ENCODE results near the gene CYBA. TPM values are rescaled to one million over a fixed set of nuclear protein-coding genes. Genes with fewer than 3 reads are reported as not detected.

The CYBA gene
- polyA plus RNA-seq, 3 donors, result 1,168 to 2,376 (median 2,092) TPM

DNA sequence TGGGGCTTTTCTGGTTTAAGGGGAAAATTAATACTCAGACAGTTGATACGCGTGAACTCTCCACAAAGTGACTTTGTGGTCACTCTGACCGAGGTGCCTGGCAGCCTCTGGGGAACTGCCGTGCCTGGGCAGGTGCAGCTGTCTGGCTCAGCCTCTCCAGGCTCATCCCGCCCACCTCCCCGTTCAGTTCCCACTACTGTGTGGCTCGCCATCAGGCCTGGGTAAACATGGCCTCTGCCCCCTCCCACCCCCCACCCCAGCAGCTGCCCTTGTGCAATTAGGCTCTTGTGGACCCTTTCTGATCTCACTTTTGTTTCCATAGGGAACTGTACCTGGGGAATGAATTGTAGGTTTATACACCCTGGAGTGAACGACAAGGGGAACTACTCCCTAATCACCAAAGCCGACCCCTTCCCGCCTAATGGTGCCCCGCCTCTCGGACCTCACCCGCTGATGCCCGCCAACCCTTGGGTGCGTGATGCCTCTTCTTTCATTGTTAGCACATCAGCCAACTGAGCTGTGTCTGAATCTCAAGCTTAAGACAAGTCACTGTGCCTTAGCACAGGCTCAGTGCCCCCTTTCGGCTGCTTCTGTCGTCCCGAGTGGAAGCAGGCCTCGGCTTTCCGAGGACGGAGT, 52.9 kb downstream of the CYBA start:
- Histone ChIP-seq H2AFZ (ENCODE audit: insufficient read depth, low read depth, low read length, poor library complexity, severe bottlenecking) (no peak overlapping the region), H3K4me3 (replicated peaks in 1 of 3; ENCODE audit: low read depth in 2 of 3, low read length in 3 of 3) (no peak overlapping the region), H3K4me2 (replicated peaks; ENCODE audit: extremely low read depth, low read length, poor library complexity, severe bottlenecking) (no peak overlapping the region), H3K9me3 (replicated peaks in 1 of 2; ENCODE audit: control insufficient read depth in 1 of 2, insufficient read depth in 1 of 2, low read length in 2 of 2) (no peaks in the 10 kb centered on the region), H3K79me2 (ENCODE audit: insufficient read depth, low read length) (peaks cover 24% of the 10 kb centered on the region), H3K27me3 (ENCODE audit: control insufficient read depth in 2 of 2, insufficient read depth in 2 of 2, low read length in 2 of 2) (no peaks in the 10 kb centered on the region), H3K36me3 (replicated peaks in 1 of 2; ENCODE audit: control insufficient read depth in 1 of 2, insufficient read depth in 2 of 2, low read length in 2 of 2) (peaks cover 33 to 62% of the 10 kb centered on the region in 2 donors), H3K4me1 (ENCODE audit: control insufficient read depth in 1 of 2, insufficient read depth in 2 of 2, low read length in 2 of 2) (peaks cover 23 to 26% of the 10 kb centered on the region in 2 donors), H3K27ac (ENCODE audit: low read depth in 1 of 2, low read length in 2 of 2) (peak overlapping the region in 1 of 2 donors; percentile 75), H4K20me1 (ENCODE audit: insufficient read depth, low read length) (peaks cover 14% of the 10 kb centered on the region), H3K9ac (ENCODE audit: insufficient read depth, low read length, poor library complexity, severe bottlenecking) (no peak overlapping the region)
- no peak for DNase-seq
- Mint-ChIP-seq H3K27ac (peak overlapping the region in 5 of 7 donors; percentile 35 to 84 (median 78)), H3K36me3 (peaks cover 57 to 79% of the 10 kb centered on the region in 2 donors), H3K4me3 (no peak overlapping the region), H3K4me1 (peaks cover 31% of the 10 kb centered on the region), H3K9me3 (peaks cover 0 to 3% (median 0%) of the 10 kb centered on the region in 7 donors), H3K27me3 (ENCODE audit: low read depth in 3 of 3) (peaks cover 0 to 6% (median 0%) of the 10 kb centered on the region in 3 donors)
- intact Hi-C loops (cut with micrococcal nuclease), result loop anchor here in 1 of 2 donors (10.0 kb wide), 1 partner anchor 87 kb away; the partner anchor contains the start of gene SNAI3
- TF ChIP-seq, protein P1, sequence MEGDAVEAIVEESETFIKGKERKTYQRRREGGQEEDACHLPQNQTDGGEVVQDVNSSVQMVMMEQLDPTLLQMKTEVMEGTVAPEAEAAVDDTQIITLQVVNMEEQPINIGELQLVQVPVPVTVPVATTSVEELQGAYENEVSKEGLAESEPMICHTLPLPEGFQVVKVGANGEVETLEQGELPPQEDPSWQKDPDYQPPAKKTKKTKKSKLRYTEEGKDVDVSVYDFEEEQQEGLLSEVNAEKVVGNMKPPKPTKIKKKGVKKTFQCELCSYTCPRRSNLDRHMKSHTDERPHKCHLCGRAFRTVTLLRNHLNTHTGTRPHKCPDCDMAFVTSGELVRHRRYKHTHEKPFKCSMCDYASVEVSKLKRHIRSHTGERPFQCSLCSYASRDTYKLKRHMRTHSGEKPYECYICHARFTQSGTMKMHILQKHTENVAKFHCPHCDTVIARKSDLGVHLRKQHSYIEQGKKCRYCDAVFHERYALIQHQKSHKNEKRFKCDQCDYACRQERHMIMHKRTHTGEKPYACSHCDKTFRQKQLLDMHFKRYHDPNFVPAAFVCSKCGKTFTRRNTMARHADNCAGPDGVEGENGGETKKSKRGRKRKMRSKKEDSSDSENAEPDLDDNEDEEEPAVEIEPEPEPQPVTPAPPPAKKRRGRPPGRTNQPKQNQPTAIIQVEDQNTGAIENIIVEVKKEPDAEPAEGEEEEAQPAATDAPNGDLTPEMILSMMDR (IDR thresholded peaks at IDR 0.05), result no peak
- 82% methylated on average over 11 of the region's 21 CpGs for WGBS (ENCODE audit: insufficient coverage)

DNA sequence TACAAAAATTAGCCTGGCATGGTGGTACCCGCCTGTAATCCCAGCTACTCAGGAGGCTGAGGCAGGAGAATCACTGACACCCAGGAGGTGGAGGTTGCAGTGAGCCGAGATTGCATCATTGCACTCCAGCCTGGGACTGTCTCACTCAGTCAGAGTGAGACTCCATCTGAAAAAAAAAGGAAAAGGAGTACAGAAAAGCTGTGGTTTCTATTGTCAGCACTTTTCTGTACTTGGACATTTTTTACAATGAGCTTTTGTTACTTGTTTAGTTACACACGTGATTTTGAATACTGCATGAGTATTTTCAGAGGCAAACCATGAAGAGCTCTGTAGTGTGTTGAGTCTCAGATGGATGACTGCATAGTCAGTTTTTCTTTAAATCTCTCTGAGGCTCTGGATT, 54.4 kb downstream of the CYBA start:
- Mint-ChIP-seq H3K27me3 (ENCODE audit: low read depth in 3 of 3) (peaks cover 0 to 3% (median 0%) of the 10 kb centered on the region in 3 donors), H3K4me3 (no peak overlapping the region), H3K4me1 (peaks cover 39% of the 10 kb centered on the region), H3K9me3 (peaks cover 0 to 3% (median 0%) of the 10 kb centered on the region in 7 donors), H3K27ac (peak overlapping the region in 4 of 7 donors; percentile 60 to 72 (median 66)), H3K36me3 (peaks cover 53 to 73% of the 10 kb centered on the region in 2 donors)
- H3K4me2 ChIP-seq (replicated peaks; ENCODE audit: extremely low read depth, low read length, poor library complexity, severe bottlenecking), result no peak overlapping the region
- no peak overlapping the region for H3K9ac ChIP-seq (ENCODE audit: insufficient read depth, low read length, poor library complexity, severe bottlenecking)
- intact Hi-C loops (cut with micrococcal nuclease), result loop anchor here in 1 of 2 donors (10.0 kb wide), 1 partner anchor 88 kb away; the partner anchor contains the start of gene SNAI3
- peak in 1 of 3 donors; percentile 32 for DNase-seq
- TF ChIP-seq, protein P1 (IDR thresholded peaks at IDR 0.05), result no peak
- no peaks in the 10 kb centered on the region for H3K9me3 ChIP-seq (replicated peaks in 1 of 2; ENCODE audit: control insufficient read depth in 1 of 2, insufficient read depth in 1 of 2, low read length in 2 of 2)
- no peak overlapping the region for H3K4me3 ChIP-seq (replicated peaks in 1 of 3; ENCODE audit: low read depth in 2 of 3, low read length in 3 of 3)
- peaks cover 32 to 33% of the 10 kb centered on the region in 2 donors for H3K4me1 ChIP-seq (ENCODE audit: control insufficient read depth in 1 of 2, insufficient read depth in 2 of 2, low read length in 2 of 2)
- peaks cover 16% of the 10 kb centered on the region for H4K20me1 ChIP-seq (ENCODE audit: insufficient read depth, low read length)
- no peaks in the 10 kb centered on the region for H3K27me3 ChIP-seq (ENCODE audit: control insufficient read depth in 2 of 2, insufficient read depth in 2 of 2, low read length in 2 of 2)
- peak overlapping the region in 1 of 2 donors; percentile 3 for H3K27ac ChIP-seq (ENCODE audit: low read depth in 1 of 2, low read length in 2 of 2)
- peaks cover 25% of the 10 kb centered on the region for H3K79me2 ChIP-seq (ENCODE audit: insufficient read depth, low read length)
- H2AFZ ChIP-seq (ENCODE audit: insufficient read depth, low read depth, low read length, poor library complexity, severe bottlenecking), result no peak overlapping the region
- WGBS (ENCODE audit: insufficient coverage), result 81% methylated on average over 2 of the region's 3 CpGs
- H3K36me3 ChIP-seq (replicated peaks in 1 of 2; ENCODE audit: control insufficient read depth in 1 of 2, insufficient read depth in 2 of 2, low read length in 2 of 2), result peaks cover 19 to 49% of the 10 kb centered on the region in 2 donors

Data from CD14-positive monocyte (primary cell).